HG02610 (cell line): ENCODE data around the gene VAV2.

ENCODE experiments used
- ATAC-seq: cut with Tn5 transposase; IDR thresholded peaks from one replicate; pipeline ENCODE4 v1.9.1; 2021; ENCODE audit warnings: mild to moderate bottlenecking, moderate library complexity; ENCODE audit not compliant: unreplicated experiment

Gene VAV2

DNA sequence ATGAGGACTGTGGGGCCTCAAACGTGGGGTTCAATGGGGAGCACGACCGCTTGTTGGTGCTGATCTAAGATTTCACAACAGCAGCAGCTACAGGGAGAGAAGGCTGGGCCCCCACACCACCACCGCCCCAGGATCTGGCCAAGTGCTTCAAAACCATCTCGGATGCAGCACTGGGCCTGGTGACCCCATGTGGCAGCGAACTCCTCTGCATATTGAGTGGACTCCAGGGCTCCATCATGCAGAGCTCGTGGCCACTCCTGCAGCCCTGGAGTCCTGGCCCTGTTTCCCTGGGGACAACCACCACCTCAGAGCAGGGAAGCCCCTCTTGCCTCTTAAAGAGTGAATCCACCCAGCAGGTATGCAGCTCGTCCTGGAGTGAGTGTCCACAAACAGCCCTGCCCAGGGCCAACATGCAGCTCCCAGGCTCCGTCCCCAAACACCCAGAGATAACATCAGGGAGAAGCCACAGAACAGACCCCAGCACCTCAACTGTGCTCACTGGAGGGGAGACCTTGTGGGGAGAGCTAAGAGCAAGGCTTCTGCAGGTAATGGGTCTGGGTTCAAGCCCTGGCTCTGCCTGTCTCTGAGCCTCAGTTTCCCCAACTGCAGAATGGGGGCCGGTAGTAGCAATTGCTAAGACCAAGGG lies 150.8 kb downstream of the VAV2 start:
- ATAC-seq = no peak

DNA sequence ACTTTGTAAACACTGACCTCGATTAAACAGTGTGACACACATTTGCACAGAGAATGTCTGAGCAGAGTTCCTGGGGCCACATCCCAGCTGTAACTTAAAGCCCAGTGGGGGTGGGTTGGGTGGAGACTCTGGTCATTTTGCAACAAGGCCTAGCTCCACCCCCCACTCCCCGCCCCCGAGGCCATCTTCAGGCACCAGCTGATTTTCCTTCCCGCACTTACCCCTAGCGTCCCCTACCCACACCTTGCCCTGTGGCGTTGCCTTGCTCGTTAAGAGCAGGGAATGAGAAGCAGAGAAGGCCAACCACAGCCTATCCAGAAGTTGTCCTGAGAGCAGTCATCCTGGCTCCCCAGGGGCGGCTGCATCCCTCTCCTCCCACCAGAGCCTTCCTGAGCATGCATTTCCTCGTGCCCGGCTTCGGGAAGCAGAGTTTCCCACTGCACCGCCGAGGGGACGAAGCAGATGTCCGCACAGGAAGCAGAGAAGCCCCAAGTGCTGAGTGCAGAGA lies 152.2 kb downstream of the VAV2 start:
- ATAC-seq = no peak

DNA sequence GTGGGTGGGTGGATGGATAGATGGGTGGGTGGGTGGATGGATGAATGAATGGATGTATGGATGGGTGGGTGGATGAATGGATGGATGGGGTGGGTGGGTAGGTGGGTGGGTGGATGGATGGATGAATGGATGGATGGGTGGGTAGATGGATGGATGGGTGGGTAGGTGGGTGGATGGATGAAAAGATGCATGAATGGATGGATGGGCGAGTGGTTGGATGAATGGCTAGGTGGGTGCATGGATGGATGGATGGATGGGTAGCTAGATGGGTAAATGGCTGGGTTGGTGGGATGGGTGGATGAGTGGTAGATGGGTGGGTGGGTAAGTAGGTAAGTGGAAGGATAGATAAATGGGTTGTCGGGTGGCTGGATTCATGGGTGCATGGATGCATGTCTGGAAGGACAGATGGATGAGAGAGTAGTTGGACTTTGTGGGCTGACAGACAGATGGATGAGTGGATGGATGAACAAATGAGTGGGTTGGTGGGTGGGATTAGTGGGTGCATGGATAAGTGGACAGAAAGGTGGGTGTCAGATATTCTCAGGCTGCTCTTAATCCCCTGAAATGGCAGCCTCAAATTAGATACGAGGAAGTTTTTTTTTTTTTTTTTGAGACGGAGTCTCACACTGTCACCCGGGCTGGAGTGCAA lies 153.1 kb downstream of the VAV2 start:
- no peak for ATAC-seq

DNA sequence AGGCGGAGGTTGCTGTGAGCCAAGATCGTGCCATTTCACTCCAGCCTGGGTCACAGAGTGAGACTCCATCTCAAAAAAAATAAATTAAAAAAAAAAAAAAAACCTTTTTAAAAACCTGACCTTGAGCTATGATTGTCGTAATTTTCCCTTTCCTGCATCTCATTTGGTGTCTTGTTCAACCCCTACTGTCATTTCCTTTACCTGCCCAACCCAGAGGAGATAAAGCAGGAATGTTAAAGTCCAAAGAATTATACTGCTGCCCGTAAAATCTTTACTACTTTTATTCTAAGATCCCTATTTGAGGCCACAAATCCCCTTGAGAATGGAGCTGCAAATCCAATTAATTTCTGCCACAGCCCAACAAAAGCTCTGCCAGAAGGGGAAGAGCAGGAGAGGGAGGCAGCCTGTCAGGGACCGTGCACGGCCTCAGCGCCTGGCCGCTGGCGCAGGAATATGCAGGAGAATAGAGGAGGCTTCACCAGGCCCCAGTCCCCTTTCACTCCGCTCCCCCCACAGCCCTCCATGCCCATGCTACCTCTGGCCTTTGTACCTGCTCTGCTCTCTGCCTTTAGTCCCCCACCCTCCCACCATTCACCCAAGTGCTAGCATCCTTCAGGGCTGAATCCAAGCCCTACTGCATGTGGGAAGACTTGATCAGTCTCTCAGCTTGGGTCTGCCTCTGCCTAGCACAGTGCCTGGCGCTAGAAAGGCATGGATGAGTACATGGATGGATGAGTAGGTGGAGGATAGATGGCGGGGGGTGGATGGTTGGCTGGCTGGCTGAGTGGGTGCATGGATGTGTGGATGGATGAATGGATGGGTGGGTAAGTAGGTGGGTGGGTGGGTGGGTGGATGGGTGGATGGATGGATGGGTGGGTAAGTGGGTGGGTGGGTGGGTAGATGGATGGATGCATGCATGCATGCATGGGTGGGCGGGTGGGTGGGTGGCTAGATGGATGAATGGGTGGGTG lies 154.2 kb downstream of the VAV2 start:
- ATAC-seq = no peak

DNA sequence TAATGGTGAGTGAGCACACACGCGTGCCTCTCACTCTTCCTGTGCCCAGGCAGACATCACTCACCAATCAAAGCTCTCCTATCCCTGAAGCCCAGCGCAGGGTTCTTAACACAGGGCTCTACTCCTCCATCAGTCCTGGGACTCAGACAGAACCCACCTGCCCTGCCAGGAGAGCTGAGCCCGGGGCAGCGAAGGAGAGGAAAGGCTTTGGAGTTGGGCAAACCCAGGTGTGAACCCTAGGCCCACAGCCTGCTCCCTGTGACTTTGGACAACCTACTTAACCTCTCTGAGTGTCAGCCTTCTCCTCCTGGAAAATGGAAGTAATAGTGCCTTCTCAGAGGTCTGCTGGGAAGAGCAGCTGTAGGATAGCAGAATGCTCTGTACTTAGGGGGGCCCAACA lies 155.3 kb downstream of the VAV2 start:
- ATAC-seq = no peak

DNA sequence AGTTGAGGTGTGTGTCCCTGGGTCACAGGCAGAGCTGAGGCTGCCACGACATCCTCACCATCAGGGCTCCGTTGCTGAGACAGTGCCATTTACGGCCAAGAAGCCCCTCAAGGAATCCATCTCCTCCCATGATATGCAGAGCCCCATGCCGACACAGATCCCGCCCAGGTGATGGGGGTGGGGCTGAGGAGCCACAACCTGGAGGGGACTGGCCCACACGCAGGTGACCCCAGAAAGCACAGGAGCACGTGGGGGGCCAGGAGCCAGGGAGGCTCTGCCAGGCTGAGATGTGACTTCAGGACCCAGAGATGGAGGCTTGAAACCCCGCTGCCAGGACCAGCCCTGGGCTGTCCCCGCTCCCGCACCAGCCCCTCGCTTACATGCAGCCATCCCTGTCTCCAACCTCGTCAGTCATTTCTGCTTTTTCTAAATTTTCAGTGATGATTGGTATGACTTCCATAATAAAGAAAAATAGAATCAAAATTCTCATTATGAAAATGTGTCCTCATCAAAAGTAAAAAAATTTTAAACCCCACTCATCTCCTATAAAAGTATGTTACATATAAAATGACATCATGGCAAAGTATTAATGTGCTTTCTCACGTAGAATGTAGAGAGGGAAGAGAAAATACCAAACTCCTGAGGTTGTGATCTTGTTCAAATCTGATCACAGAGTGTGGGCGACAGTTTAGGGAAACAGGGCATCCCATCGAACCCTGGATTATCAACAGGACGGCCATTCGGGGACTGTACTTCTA lies 155.9 kb downstream of the VAV2 start:
- no peak for ATAC-seq

DNA sequence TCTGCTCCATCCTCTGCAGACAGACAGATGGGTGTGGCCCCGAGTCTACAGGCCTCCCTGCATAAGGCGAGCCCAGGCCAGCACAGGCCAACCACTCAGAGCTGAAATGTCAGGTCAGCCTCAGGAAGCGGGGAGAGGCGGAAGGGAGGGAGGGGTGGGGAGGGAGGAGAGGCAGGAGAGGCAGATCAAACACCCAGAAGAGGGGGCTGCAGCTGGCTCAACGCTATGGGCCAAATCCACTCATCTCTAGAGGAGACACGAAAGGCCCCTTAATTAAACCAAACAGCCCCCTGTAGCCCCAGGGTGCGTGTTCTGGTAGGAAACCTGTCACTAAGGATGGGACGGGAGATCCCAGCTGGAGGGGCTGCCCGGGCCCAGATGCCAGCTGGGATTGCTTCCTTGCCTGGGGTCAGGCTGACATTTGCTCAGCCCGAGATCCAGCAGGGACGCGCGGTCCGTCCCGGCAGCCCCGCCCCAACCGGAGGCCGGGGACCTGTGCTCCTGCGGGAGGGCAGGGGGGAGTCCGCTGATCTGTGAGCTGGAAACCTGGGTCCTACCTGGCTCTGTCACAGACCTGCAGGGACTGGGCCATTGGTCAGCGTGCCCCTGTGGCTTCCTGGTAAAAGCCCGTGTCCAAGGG lies 156.7 kb downstream of the VAV2 start:
- no peak for ATAC-seq

DNA sequence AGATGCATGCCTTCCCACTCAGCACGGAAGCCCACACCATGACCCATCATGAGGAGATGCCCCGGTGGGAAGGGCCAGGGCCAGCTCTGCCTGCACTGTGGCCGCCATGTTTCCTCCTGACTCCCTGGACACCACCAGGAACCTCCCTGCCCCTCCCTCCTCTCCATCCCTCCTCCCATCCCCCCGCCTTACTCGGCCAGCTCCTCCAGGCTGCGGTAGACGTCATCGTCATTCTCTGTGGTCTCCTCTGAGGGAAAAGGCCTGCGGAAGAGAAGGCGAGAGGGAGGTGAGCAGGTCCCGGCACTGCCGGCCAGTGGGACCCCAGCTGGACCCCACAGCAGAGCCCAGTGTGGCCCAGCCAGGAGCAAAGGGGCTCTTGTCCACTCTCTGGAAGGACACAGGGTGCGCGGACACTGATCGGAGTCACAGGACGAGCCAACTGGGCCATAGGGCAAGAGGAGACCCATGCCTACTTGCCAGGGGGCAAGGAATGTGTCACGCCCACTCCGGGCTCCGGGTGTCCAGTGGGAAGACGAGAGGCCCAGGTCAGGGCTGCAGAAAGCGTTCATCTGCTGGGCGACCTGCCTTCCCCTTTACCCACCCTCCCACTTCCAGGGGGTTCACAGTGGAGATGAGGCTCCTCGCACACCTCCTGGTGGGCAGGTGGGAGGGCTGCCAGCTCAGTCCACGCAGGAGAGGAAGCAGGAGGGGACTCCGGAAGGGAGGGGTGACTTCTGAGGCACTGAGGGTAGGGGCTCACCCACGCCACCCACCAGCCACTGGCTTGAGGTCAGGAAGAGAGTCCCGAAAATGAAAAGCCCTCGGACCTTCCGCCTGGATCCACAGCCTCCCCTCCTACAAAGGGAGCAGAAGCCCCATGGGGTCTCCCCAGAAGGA lies 157.8 kb downstream of the VAV2 start:
- ATAC-seq = no peak

DNA sequence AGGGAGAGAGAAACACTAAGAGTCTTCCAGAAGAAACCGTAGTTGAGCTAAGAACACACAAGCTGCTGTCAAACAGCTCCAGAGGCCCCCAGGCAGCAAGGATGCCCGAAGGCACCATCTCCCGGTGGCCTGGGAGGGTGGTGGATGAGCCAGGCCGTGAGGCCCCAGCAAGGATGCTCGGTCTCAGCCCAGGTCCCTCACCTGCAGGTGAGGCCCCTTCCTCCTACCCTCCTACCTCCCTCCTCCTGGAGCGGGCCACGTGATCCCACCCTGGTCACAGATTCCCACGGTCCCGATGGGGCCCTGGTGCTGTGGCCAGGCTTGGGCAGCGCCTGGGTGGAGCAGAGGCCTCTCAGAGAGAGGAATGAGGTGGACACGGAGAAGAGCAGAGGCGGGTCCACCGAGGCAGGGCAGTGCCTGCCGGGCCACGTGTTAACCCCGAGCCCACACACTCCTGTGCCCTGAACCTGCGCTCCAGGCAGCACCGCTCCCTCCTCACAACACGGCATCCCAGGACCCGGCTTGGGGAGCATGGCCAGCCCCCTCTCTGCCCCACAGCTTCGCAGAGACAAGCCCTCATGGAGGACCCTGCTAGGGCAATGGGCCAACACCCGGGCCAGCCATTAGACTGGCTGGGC lies 158.6 kb downstream of the VAV2 start:
- no peak for ATAC-seq

DNA sequence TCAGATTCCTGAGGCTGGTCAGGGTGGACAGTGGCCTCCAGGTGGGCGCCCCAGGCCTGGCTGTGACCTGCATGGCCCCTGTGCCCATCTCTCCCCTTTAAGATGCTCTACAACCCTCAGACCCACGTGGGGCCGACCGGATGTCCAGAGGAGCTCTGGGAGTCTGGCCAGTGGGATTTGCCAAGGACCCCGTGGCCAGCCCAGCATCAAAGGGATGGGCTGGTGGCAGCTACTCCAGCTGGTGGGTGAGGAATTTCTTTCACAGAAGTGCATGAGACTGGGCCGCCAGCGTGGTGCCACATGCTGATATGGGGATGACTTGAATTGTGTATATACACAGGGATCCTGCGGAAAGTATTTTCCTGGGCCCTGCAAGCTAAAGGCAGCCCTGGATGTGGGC lies 159.2 kb downstream of the VAV2 start:
- ATAC-seq = no peak

DNA sequence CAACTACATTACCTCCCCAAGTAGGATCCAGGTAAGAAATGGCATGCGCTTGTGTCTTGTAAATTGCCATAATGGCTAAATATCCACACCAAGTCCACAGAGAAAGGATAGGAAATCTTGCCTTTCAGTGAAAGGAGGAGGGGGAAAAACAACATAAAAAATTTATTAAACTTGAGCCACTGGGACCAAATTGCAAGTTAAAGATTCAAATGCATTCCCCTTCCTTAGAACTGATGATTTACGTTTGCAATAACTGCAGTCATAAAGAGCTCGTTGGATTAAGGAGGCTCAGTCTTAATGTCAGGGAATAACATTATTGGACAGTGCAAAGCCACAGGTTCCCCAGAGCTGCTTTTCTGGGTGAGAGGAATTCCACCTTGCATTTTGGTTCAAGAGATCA lies 161.4 kb downstream of the VAV2 start:
- no peak for ATAC-seq

DNA sequence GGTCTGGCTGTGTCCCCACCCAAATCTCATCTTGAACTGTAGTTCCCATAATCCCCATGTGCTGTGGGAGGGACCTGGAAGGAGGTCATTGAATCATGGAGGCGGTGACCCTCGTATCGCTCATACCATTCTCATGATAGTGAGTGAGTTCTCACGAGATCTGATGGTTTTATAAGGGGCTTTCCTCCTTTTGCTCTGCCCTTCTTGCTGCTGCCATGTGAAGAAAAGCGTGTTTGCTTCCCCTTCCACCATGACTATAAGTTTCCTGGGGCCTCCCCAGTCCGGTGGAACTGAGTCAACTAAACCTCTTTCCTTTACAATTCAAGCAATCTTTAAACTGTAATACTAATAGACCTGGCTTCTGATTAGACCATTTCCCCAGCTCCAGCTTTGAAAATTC lies 161.8 kb downstream of the VAV2 start:
- no peak for ATAC-seq

DNA sequence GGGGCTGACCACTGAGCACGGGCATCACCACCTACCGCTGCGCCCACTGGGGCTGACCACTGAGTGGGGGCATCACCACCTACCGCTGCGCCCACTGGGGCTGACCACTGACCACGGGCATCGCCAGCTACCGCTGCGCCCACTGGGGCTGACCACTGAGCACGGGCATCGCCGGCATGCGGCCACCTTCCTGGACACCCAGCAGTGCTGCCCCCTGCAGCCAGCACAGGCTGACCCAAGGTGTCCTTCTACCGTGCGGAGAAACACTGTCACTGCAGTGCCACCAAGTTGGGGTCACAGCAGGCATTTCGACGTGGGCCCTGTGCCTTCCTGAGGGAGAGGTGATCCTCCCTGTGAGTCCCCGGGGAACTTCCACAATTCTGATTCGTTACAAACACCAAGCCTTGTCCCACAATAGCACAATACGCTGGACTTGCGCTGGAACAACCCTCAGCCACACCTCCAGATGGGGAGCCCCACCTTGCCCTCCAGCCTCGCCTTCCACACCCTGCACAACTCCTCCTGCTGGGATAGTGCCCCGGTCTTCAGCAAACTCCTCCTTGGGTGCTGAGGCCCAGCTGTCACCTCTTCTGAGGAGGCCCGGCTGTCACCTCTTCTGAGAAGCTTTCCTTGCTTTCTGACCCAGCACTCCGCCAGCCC lies 163.7 kb downstream of the VAV2 start:
- no peak for ATAC-seq

DNA sequence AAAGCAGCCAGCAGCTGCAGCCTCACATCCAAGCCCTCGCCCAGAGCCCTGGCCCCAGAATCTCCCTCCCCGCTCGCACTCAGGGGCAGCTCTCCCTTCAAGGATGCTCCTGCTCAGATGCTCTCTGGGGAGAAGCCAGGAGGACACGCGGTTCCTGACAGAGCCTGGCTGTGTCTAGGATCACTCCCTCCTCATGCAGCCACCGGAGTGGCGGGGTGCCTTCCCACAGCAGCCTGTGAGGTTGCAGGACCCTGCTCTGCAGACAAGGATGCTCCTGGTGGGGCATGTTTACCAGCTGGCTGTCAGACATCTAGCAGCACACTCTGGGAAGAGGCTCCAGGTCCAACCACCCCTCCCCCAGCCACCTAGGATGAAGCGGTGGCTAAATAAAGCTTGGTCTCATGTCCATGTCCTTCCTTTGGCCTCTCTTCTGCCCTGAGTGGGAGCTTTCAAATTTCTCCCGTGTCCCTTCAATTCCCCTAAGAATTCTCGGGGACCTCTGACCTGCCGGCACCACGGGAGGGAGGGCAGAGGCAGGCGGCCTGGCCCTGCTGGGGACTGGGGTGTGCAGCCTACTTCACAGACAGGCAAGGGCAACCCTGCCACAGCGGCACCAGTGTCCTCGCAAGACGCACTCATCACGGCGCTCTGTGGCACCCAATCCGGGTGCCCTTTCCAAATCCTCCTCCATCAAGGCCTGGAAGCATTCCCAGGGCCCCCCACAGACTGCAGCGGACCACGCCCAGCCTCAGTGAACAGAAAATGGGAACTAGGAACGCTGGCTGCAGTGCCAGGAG lies 165.6 kb downstream of the VAV2 start:
- no peak for ATAC-seq

DNA sequence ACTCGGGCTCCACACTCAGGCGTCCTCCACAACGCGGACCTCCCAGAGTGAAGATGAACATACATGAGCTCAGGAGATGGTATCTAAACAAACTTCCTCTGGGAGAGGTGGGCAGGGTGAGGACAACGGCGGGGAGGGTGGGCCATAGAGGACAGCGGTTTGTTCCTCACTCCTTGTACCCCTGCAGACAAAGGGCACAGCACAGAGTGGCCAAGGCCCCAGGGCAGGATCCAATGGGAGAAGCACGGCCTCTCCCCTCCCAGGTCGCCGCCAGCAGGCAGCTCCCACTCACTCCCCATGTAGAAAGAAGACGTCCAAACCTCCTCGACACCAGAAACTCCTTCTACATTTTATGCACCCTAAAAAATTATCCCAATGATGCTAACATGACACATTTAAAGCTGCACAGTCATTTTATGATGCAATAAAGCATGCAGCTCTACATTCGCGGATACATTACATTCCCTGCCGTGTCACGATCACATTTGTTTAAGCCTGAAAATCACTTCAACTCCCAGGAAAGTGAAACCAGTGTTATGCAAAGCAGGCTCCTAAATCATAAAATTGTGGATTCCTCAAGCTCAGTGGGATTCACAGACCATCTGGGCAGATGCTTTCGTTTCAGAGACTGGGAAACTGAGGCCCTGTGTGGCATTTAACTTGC lies 166.4 kb downstream of the VAV2 start:
- no peak for ATAC-seq

DNA sequence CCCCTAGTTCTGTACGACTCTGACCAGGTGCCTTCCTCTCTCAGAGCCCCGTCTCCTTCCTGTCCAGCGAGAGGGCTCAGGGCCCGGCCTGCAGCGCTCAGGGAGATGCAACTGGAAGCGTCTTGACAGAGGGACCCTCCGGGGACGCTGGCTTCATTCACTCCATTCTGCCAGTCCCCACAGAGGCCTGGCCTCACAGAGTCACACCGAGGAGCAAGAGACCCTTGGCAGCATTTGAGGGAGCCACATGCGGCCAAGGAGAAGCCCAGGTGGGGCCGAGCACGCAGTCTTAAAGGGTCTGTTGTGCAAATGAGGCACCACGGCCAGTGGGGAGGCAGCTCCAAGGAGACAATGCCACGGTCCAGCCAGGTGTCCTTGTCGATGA lies 167.3 kb downstream of the VAV2 start:
- no peak for ATAC-seq
